HG02642 (cell line): ENCODE measurements around the gene ISX.

Experiments
- ATAC-seq: cut with Tn5 transposase; IDR thresholded peaks from one replicate; pipeline ENCODE4 v1.9.1; 2021; ENCODE audit warnings: mild to moderate bottlenecking; ENCODE audit not compliant: unreplicated experiment, poor library complexity

The ISX gene

DNA sequence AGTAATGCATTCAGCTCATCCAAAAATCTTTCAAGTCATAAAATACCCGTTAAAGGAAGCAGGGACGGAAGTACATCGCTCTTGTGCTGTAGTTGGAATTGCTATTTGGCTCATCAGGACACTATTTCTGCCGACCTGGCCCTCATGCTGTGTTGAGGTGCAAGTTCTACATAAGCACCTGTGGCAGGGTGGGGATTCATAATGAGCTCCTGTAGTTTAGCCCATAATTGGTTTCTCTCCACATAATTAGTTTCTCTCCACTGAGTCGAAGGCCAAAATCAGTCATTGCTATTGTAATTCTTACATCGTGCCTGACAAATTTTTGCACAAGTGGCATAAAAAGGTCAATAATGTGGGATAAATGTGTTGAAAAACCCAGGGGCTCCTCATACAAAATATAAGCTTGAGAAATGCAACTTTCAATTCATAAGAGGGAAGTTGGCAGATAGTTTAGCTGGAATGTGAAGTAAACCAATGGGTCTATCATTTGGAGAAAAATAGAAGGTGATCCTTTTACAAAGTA, 14.9 kb upstream of the ISX start:
- no peak for ATAC-seq

DNA sequence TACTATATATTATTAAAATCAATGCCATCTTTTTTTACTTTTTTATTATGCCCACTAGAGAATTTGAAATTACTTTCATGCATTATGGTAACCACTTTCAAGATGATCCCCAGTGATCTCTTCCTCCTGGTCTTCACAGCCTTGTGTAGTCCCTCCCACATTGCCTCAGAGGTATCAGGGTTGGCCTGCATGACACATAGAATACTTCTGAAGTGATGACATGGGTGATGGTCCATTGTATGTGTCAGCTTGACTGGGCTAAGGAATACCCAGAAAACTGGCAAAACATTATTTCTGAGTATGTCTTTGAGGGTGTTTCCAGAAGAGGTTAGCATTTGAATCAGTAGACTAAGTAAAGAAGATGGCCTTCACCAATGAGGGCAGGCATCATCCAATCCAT, 14.2 kb upstream of the ISX start:
- no peak for ATAC-seq

DNA sequence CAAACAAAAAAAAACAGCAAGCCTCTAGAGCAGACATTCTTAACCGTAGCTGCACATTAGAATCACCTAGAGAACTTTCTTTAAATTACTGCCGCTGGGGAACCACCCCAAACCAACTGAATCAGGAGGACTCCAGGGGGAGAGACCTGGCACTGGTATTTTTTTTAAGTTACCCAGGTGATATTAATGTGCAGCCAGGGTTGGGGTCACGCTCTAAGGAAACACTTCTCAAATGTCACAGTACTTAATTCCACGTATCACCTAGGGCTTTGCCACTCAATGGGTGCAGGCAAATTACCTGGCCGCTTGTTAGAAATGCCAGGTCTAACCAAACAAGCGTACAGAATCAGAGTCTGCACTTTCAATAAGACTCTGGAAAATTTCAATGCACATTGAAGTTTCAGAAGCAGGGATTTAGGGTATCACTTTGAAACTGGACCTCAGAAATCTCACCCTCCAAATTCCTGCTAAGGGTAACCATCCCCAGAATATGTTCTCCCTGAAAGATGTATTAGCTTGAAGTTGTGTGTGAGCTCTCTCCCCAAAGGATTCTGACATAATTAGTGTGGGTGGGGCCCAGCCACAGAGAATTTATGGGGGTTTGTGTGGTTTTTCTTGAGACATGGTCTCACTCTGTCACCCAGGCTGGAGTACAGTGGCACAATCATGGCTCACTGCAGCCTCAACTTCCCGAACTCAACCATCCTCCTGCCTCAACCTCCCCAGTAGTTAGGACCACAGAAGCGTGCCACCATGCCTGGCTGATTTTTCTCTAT, 12.7 kb upstream of the ISX start:
- ATAC-seq: no peak

DNA sequence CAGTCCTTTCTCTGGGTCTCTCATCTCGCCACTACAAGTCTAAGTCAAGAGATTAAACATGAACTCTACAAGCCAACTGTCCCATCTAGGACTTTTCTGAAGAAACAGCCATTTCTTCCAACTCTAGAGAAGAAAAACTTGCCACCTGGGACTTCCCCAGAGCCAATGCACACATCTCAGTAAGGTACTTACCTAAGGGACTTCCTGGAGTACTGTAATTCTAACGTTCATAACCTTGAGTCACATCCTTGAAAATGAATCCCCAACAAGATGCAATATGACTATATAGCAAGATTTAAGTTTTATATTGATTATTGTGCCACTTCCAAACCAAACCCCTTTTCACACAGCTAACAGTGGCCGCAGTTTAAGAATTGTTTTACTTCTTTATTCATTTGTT, 11.9 kb upstream of the ISX start:
- ATAC-seq: no peak

DNA sequence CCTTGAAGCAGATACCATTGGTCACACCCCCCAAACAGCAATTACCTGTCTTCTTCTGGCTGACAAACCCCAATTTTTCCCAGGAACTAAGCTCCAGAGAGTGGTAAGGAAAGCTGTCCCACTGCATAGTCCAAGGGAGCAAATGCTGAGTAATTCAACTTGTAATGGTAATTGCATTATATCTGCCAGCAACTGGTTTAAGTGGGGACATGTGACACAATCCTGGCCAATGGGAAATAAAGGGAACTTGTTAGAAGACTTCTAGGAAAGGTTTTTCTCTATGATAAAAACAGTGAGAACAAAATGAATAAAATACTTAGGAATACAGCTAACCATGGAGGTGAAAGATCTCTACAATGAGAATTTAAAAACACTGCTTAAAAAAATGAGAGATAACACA, 9.5 kb upstream of the ISX start:
- ATAC-seq: no peak

DNA sequence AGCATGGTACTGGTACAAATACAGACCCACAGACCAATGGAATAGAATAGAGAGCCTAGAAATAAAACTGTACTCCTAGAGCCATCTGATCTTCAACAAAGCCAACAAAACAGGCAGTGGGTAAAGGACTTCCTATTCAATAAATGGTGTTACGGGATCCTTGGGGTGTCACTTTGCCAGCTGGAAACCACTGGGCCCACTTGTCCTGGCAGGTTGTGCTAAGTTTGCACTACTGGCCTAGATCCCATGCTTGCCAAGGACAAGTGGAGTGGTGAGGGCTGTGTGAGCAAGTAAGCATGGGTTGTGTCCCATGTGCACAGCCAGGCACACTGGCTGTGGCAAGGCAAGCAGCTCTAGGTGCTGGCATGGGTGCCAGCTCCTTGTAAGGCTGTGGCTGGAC, 8.8 kb upstream of the ISX start:
- no peak for ATAC-seq

DNA sequence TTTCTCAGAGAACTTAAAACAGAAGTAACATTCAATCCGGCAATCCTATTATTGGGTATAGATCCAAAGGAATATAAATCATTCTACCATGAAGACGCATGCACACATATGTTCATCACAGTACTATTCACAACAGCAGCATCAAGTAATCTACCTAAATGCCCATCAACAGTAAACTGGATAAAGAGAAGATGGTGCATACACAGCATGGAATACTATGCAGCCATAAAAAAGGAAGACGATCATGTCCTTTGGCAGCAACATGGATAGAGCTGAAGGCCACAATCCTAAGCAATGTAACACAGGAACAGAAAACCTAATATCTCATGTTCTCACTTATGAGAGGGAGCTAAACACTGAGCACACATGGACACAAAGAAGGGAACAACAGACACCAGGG, 6.3 kb upstream of the ISX start:
- ATAC-seq: no peak

DNA sequence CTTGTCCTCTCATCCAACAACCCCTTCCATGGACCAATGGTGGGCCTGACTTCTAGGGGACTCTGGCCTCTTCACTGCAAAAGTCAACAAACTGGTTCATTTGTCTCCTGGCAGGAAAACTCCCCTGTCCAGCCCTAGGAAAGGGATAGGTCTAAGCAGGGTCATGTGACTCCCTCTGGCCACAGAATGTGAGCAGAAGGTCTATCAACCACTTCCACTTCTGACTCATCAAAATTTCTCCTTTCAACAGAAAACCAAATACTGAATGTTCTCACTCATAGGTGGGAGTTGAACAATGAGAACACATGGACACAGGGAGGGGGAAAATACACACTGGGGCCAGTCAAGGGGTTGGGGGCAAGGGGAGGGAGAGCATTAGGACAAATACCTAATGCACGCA, 1.3 kb upstream of the ISX start:
- ATAC-seq: peak; percentile 53

DNA sequence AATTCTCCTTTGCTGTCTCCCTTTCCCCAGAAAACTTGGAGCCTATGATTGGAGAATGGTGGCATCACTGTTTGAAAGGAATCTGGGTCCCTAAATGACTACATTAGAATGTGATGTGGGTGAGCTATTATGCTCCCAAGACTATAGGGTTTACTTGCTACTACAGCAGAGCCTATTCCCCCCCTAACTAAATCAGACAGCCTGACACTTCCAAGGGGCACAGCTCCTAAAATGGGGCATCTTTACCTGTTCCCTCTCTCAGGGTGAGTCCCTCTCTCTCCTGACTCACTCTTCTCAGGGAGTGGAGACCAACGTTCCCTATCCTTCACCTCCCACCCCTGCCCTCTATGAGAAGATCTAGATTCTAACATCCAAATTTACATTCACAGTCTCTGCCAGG, 775 bp upstream of the ISX start:
- ATAC-seq: no peak

DNA sequence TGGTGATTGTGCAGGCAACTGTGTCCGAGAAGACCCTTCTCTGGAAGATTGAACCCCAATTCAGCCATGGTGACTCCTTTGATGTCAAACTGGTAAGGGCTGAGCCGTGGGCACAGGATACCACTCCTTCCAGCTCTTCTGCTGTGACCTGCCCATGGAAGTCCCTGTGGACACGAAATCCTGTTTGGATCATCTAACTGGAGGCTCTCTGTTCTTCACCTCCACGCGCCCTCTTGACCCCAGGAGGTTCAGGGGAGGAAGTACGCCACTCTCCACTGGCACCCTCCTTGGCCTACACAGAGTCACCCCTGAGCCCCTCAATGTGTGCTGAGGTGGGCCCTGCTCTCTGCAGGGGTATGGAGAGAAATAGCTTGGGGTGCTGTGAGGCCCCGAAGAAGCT, 810 bp downstream of the ISX start:
- ATAC-seq: no peak

DNA sequence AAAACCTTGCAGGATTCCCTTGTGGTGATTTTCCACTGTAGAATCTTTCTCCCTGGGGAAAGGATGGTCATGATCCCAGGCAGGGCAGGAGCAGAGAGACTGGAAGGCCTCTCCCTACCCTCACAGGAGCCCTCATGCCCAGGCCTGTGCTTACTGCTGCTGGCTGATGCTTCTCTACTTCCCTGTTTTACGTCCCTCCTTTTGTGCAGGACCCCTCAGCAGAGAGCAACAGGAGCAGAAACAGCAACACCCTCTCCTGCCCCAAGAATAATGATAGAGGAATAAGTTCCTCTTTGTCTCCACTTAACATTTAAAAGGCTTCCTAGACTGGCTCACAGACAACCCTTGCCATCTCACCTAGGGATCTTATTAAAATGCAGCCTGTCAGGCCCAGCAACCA, 3.6 kb downstream of the ISX start:
- no peak for ATAC-seq

DNA sequence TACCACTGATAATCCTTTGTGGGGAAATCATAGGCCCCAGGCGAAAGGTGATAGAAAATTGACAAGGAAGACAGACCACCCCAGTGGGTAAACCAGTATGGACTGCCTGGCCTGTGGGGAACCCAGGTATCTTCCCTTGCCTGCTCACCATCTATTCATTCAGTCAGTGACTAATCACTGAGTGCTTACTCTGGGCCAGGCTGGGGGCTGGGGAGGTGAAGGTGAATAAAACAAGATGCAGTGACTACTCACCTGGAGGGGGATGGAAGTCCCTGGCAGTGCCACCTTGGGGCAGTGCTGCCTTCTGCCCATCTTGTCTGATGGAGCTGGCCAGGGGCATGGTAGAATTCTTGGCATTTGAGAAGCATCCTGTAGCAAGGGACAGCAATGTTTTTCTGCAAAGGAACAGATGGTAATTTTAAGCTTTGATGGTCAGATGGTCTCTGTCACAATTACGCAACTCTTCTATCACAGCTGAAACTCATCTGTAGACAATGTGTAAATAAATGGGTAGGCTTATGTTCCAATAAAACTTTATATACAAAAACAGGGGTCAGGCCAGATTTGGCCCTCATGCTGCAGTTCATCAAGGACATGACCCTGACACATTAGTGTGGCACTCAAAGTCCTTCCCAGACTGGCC, 4.6 kb downstream of the ISX start:
- ATAC-seq: no peak

DNA sequence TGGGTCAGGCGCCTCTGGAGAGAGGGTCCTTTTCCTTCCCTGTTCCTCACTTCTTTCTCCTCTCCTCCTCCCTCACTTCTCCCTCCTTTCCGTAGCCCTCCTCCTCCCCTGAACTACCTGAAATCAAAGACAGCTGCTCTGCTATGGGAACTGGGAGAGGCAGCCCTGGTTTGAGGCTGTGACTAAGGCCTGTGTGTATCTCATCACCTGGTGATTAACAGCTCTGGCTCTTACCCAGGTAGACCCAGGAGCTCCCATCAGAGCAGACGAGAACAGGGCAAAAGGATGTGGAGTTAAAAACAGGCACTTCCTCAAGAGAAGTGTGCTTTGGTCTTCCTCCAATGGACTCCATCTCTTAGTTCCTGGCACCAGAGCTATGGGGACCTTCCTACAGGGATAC, 5.8 kb downstream of the ISX start:
- no peak for ATAC-seq

DNA sequence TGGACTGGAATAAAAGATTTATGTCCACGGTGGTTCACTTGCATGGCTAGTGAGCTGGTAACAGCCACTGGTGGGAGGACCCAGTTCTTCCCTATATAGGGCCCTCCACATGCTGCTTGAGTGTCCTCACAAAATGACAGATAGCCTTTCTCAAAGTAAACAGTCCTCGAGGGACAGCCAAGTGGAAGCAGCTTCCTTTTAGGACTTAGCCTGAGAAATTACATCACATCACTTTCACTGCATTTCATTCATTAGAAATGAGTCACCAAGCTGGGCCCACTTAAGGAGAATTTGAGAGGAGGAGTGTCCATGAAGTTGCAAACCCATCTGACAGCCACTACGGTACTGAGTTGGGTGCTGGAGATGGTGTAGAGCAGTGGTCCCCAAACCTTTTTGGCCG, 7.0 kb downstream of the ISX start:
- ATAC-seq: no peak

DNA sequence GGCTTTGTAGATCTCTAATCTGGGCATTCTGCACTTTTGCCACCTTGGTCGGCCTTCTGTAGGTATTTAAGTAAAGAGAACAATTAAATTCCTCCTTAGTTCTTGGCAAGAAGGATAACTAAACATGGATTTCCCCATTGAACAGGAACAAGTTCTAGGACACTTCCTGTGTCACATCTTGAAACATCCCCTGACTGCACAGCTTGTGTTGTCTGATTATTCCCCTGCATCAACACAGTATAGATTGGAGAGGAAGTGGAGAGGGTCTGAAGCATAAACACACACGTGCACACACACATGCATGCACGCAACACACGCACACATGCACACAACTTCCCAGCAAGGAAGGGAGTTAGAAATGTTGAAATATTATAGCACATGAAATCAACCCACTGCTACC, 8.6 kb downstream of the ISX start:
- ATAC-seq: no peak

DNA sequence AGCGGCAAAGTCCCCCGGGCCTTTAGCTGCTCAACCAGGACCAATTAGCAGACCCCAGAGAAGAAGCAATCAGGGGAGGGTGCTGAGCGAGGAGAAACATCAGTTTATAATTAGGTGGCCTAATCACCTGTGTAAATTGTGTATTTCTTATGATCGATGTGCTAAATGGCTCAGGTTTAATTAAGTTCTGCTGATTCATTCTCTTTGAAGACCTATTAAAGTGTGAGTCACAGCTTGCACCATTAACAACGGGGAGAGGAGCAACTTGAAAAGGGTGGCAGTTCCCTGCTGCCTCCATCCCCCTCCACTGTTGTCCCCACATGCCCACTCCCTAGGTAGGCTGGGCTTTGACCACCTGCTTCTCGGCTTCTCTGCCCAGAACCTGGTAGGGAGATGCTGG, 10.7 kb downstream of the ISX start:
- ATAC-seq: no peak

DNA sequence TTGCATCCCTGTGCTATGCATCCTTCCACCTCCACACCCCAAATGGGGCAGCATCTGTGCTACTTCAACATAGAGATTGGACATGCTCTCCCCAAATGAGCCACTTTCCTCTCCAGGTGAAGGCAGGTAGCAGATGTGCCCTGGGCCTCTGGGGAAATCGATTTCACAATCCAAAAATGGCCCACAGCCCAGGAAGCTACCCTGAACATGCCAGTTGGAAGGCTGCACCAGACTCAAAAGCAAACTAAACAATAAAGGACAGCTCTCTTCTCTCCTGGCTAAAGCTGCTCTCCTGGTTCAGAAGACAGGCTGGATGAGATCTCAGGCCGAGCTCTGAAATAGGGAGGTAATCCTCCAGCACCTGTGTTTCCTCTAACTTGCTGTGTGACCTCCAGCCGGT, 19.7 kb downstream of the ISX start:
- no peak for ATAC-seq

DNA sequence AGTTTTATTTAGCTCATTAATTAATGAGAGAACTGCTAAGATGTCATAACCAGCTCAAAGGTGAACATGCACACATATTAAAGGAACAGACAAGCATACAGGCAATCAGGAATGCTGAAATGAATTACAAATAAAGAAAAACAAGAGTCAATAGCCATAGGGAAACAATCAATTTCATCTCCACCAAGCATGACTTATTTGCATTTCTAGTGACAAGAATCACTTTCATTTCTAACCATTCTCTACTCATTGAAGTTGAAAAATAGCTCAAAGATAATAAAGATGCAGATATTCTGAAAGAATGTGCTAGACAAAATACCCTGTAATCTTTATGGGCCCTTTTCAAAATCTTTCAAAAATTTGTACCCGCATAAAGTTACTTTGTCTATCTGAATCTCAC, 23.2 kb downstream of the ISX start:
- ATAC-seq: no peak

DNA sequence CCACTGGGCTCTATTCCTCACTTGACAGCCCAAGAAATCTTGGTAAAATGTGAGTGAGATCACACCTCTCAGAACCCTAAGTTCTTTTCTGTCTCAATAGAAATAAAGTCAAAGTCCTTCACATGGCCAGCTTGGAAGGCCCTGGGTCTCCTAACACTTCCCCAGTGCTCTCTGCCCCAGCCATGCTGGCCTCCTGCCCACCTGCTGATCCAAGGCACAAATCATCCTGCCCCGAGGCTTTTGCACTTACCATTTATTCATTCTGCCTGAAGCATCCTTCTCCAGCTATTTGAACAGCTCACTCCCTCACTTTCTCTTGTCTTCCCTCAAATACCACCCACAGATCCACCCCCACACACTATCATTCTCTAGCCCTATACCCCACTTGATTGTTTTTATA, 26.4 kb downstream of the ISX start:
- no peak for ATAC-seq

DNA sequence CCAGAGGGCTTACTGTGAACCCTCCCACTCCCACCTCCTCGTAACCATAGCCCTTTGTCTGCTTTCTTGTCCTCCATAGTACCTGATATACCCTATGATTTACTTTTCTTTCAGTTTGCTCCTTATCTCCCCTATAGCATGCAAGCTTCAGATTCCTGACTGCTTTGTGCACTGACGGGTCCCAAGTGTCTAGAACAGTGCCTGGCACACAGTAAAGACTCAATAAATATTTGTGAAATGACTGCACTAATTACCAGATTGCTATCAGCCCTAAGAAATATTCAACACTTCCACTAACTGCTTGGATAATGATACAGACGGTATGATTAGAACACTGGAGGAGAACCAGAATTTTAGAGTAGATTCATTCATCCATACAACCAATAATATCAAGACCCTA, 33.0 kb downstream of the ISX start:
- ATAC-seq: no peak

DNA sequence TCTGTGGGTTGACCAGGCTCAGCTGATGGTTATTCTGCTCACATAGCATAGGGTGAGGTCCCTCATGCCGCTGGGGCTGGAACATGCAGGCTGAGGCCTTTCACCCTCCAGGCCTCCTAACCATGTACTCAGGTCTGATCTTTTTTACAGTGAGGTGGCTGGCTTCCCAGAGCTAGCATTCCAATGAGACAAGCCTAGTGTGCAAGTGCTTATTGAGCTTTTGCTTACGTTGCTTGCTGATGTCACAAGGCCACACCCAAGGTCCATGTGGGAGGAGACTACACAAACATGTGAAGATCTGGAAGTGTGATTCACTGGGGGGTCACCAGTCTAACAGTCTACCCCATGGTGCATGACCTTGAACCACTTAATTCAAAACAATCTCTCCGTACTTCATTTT, 33.9 kb downstream of the ISX start:
- no peak for ATAC-seq

DNA sequence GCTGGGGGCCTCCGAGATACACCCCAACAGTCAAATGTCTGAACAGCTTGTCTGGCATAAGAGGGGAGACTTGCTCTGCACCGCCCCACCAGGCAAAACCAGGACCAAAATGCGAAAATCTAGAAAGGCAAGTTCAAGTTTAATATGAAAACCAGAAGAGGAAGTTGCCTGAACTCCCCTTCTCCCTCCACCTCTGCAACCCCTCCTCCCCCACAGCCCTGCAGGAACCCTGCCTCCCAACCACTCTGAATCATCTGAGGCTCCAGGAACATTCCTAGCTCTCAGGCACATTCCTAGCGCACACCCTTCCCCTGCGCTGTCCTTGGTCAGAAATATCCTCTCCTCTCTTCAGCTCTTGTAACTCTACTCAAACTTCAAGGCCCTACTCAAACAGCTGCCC, 36.7 kb downstream of the ISX start:
- no peak for ATAC-seq
